Measurements from ENCODE around the gene ENPEP. TPM values are rescaled to one million over a fixed set of nuclear protein-coding genes. Genes with fewer than 3 reads are reported as not detected.

The ENPEP gene
- total and polyA plus RNA-seq, 9 of the 15 experiments (the other 6 are each of a cell fraction or from before 2014, with no cell fraction given): 0.01 TPM; not detected in 7

DNA sequence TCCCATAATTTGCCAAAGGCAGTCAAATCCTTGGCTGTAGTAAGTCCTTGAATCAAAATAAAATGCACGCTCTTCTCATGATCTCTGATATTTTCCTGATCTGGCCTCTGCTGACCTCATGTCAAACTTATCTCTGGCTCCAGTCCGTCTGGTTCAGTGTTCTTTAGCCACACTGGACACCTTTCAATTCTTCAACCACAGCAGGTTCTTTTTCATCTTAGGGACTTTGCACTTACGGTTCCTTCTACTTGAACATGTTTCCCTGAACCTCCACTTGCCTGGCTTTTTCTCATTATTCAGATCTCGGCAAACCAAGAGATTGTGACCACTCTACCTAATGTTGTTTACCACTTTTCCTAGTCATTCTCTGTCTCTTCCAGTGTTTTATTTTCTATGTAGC, 10.3 kb downstream of the ENPEP start:
- BruUV-seq (replicated peaks): no TSS peak
- Histone ChIP-seq H3K4me3 (no peak overlapping the region), H3K36me3 (ENCODE audit: control insufficient read depth, insufficient read depth, low read length) (no peaks in the 10 kb centered on the region), H3K27ac (ENCODE audit: extremely low read depth, low read depth, low read length) (no peak overlapping the region), H3K4me1 (replicated peaks in 1 of 2; ENCODE audit: control insufficient read depth in 2 of 2, insufficient read depth in 2 of 2, low read length in 2 of 2) (no peaks in the 10 kb centered on the region), H3K27me3 (ENCODE audit: control insufficient read depth in 2 of 2, insufficient read depth in 2 of 2, low read length in 2 of 2) (no peaks in the 10 kb centered on the region; a peak in 1 of 5 replicates), H3K9me3 (replicated peaks; ENCODE audit: control insufficient read depth, insufficient read depth, low read depth, low read length) (no peaks in the 10 kb centered on the region), H4K20me1 (replicated peaks; ENCODE audit: control insufficient read depth, insufficient read depth, low read length) (no peaks in the 10 kb centered on the region), H2AFZ (ENCODE audit: low read depth, low read length) (no peak overlapping the region), H3K9ac (ENCODE audit: insufficient read depth in 1 of 2, low read depth in 2 of 2, low read length in 2 of 2) (no peak overlapping the region), H3K9me1 (ENCODE audit: control insufficient read depth, insufficient read depth, low read length) (no peaks in the 10 kb centered on the region), H3K4me2 (ENCODE audit: insufficient read depth, low read length) (no peak overlapping the region), H3K79me2 (ENCODE audit: control insufficient read depth, insufficient read depth, low read length) (no peaks in the 10 kb centered on the region)
- CTCF ChIA-PET (ENCODE audit: low intra/inter-chr PET ratio): no interaction called here
- FAIRE-seq: no peak
- WGBS (ENCODE audit: insufficient coverage, low coverage, missing lambda C conversion rate): 0% methylated on average over 4 of the region's 4 CpGs
- TF ChIP-seq ZNF436 (CRISPR knock-in tag; IDR thresholded peaks at IDR 0.05): no peak
- TF ChIP-seq, protein P1, sequence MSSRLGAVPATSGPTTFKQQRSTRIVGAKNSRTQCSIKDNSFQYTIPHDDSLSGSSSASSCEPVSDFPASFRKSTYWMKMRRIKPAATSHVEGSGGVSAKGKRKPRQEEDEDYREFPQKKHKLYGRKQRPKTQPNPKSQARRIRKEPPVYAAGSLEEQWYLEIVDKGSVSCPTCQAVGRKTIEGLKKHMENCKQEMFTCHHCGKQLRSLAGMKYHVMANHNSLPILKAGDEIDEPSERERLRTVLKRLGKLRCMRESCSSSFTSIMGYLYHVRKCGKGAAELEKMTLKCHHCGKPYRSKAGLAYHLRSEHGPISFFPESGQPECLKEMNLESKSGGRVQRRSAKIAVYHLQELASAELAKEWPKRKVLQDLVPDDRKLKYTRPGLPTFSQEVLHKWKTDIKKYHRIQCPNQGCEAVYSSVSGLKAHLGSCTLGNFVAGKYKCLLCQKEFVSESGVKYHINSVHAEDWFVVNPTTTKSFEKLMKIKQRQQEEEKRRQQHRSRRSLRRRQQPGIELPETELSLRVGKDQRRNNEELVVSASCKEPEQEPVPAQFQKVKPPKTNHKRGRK (tag; IDR thresholded peaks at IDR 0.05): no peak
- TF ChIP-seq, protein P2, sequence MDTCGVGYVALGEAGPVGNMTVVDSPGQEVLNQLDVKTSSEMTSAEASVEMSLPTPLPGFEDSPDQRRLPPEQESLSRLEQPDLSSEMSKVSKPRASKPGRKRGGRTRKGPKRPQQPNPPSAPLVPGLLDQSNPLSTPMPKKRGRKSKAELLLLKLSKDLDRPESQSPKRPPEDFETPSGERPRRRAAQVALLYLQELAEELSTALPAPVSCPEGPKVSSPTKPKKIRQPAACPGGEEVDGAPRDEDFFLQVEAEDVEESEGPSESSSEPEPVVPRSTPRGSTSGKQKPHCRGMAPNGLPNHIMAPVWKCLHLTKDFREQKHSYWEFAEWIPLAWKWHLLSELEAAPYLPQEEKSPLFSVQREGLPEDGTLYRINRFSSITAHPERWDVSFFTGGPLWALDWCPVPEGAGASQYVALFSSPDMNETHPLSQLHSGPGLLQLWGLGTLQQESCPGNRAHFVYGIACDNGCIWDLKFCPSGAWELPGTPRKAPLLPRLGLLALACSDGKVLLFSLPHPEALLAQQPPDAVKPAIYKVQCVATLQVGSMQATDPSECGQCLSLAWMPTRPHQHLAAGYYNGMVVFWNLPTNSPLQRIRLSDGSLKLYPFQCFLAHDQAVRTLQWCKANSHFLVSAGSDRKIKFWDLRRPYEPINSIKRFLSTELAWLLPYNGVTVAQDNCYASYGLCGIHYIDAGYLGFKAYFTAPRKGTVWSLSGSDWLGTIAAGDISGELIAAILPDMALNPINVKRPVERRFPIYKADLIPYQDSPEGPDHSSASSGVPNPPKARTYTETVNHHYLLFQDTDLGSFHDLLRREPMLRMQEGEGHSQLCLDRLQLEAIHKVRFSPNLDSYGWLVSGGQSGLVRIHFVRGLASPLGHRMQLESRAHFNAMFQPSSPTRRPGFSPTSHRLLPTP (IDR thresholded peaks at IDR 0.05; ENCODE audit: borderline replicate concordance, extremely low read depth, insufficient read length): no peak
- TF ChIP-seq GABPB2 (CRISPR knock-in tag; conservative IDR thresholded peaks at IDR 0.05): no peak
- no peak for TF ChIP-seq KDM1A (IDR thresholded peaks at IDR 0.05)
- TF ChIP-seq POLR2G (IDR thresholded peaks at IDR 0.05; ENCODE audit: low read depth, low read length): no peak
- TF ChIP-seq SOX6 (IDR thresholded peaks at IDR 0.05): no peak
- TF ChIP-seq, protein P3, sequence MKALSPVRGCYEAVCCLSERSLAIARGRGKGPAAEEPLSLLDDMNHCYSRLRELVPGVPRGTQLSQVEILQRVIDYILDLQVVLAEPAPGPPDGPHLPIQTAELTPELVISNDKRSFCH (CRISPR knock-in tag; IDR thresholded peaks at IDR 0.05): no peak
- TF ChIP-seq, protein P3 (tag; IDR thresholded peaks at IDR 0.05): no peak
- no peak for TF ChIP-seq ADNP (tag; IDR thresholded peaks at IDR 0.05)
- TF ChIP-seq, protein P4, sequence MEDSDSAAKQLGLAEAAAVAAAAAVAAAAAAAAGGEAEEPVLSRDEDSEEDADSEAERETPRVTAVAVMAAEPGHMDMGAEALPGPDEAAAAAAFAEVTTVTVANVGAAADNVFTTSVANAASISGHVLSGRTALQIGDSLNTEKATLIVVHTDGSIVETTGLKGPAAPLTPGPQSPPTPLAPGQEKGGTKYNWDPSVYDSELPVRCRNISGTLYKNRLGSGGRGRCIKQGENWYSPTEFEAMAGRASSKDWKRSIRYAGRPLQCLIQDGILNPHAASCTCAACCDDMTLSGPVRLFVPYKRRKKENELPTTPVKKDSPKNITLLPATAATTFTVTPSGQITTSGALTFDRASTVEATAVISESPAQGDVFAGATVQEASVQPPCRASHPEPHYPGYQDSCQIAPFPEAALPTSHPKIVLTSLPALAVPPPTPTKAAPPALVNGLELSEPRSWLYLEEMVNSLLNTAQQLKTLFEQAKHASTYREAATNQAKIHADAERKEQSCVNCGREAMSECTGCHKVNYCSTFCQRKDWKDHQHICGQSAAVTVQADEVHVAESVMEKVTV (CRISPR knock-in tag; IDR thresholded peaks at IDR 0.05): no peak
- no peak for TF ChIP-seq TBL1XR1 (IDR thresholded peaks at IDR 0.05; ENCODE audit: low read length in 2 of 2)
- no peak for TF ChIP-seq ZNF217 (CRISPR knock-in tag; IDR thresholded peaks at IDR 0.05)
- no peak for TF ChIP-seq BMI1 (IDR thresholded peaks at IDR 0.05; ENCODE audit: low read length)
- TF ChIP-seq ZNF146 (CRISPR knock-in tag; IDR thresholded peaks at IDR 0.05; ENCODE audit: unreplicated experiment): no peak
- in situ Hi-C loops (cut with MboI) (no loop called here), intact Hi-C loops (cut with micrococcal nuclease) (no loop called here)
- DNase-seq (ENCODE audit: extremely low read depth in 1 of 4, low spot score in 3 of 4): no peak
- POLR2A ChIA-PET: no interaction called here
- no peak for ATAC-seq

Measured in K562 (cell line).